HEK293 (cell line): ENCODE data around the gene NREP.

Source experiments
- CTCF ChIA-PET: fragments of 350-600 bp; formaldehyde crosslinking; extraction: SDS; loops from one replicate; lab custom pipeline; 2021; ENCODE audit warnings: antibody characterized with exemption; lab: Yijun Ruan, JAX
- POLR2A ChIA-PET: fragments of 300-600 bp; formaldehyde crosslinking; extraction: SDS; loops from one replicate; lab custom pipeline; 2020; ENCODE audit warnings: antibody characterized with exemption, inconsistent platforms; lab: Yijun Ruan, JAX
- H3K27ac ChIP-seq: fragments of 200-500 bp; sonication (Bioruptor generic); 2 replicates; pipeline ENCODE4 v1.5.1; 2014; ENCODE audit warnings: low read depth, low read length, control low read depth, inconsistent platforms; ENCODE audit errors: extremely low read depth
- H3K36me3 ChIP-seq, 2 experiments: fragments of 200-500 bp in 1 of 2; sonication (Bioruptor generic) in 1 of 2; 1 replicate in 1 of 2; 2 replicates in 1 of 2; pipeline ENCODE4 v1.5.1; 2014 to 2017; ENCODE audit warnings: inconsistent platforms in 2 of 2, low read length in 2 of 2; ENCODE audit not compliant: control insufficient read depth in 2 of 2, insufficient read depth in 1 of 2
- H3K4me1 ChIP-seq: fragments of 200-500 bp; sonication (Bioruptor generic); 2 replicates; pipeline ENCODE4 v1.5.1; 2014; ENCODE audit warnings: mild to moderate bottlenecking, low read length, inconsistent platforms; ENCODE audit not compliant: control insufficient read depth, insufficient read depth
- H3K4me3 ChIP-seq: 2 replicates; pipeline ENCODE4 v1.5.1; 2011; ENCODE audit warnings: low read depth, mild to moderate bottlenecking, control low read depth, low read length, moderate library complexity
- H3K9me3 ChIP-seq: fragments of 200-500 bp; sonication (Bioruptor generic); 2 replicates; pipeline ENCODE4 v1.5.1; 2014; ENCODE audit warnings: low read depth, low read length, inconsistent platforms; ENCODE audit not compliant: control insufficient read depth, insufficient read depth
- ZBTB8A ChIP-seq: fragments of 450-650 bp; formaldehyde crosslinking; IDR thresholded peaks from 2 replicates; pipeline ENCODE4 v1.5.1; 2016; ENCODE audit warnings: missing biosample characterization, missing genetic modification characterization
- ZEB2 ChIP-seq: fragments of 450-650 bp; formaldehyde crosslinking; IDR thresholded peaks from 2 replicates; pipeline ENCODE4 v1.5.1; 2016; ENCODE audit warnings: missing biosample characterization, missing genetic modification characterization
- ZFP69B ChIP-seq: fragments of 450-650 bp; formaldehyde crosslinking; IDR thresholded peaks from 2 replicates; pipeline ENCODE4 v1.5.1; 2016; ENCODE audit warnings: missing biosample characterization, missing genetic modification characterization
- ZNF146 ChIP-seq: fragments of 450-650 bp; formaldehyde crosslinking; IDR thresholded peaks from 2 replicates; pipeline ENCODE4 v1.5.1; 2016; ENCODE audit warnings: missing biosample characterization, missing genetic modification characterization
- ZNF155 ChIP-seq: fragments of 450-650 bp; formaldehyde crosslinking; IDR thresholded peaks from 2 replicates; pipeline ENCODE4 v1.5.1; 2016; ENCODE audit warnings: missing biosample characterization, missing genetic modification characterization
- ZNF184 ChIP-seq: fragments of 450-650 bp; IDR thresholded peaks from 2 replicates; pipeline ENCODE4 v1.5.1; 2018; ENCODE audit warnings: missing biosample characterization, mild to moderate bottlenecking, missing genetic modification characterization
- ZNF19 ChIP-seq: fragments of 450-650 bp; formaldehyde crosslinking; IDR thresholded peaks from 2 replicates; pipeline ENCODE4; 2016; ENCODE audit warnings: missing biosample characterization, missing genetic modification characterization, low read depth
- ZNF24 ChIP-seq: fragments of 450-650 bp; formaldehyde crosslinking; IDR thresholded peaks from 2 replicates; pipeline ENCODE4 v1.5.1; 2016; ENCODE audit warnings: missing biosample characterization, missing genetic modification characterization
- ZNF354C ChIP-seq: fragments of 450-650 bp; formaldehyde crosslinking; IDR thresholded peaks from 2 replicates; pipeline ENCODE4 v1.5.1; 2016; ENCODE audit warnings: missing biosample characterization, missing genetic modification characterization, low read depth, borderline replicate concordance
- ZNF404 ChIP-seq: fragments of 450-650 bp; formaldehyde crosslinking; IDR thresholded peaks from 2 replicates; pipeline ENCODE4 v1.5.1; 2017; ENCODE audit warnings: missing biosample characterization, missing genetic modification characterization
- ZNF426 ChIP-seq: fragments of 450-650 bp; formaldehyde crosslinking; IDR thresholded peaks from 2 replicates; pipeline ENCODE4 v1.5.1; 2017; ENCODE audit warnings: missing biosample characterization, missing genetic modification characterization, mild to moderate bottlenecking, inconsistent platforms, moderate library complexity
- ZNF571 ChIP-seq: fragments of 450-650 bp; formaldehyde crosslinking; IDR thresholded peaks from 2 replicates; pipeline ENCODE4 v1.5.0; 2017; ENCODE audit warnings: missing biosample characterization, missing genetic modification characterization
- ZNF830 ChIP-seq: fragments of 450-650 bp; IDR thresholded peaks from 2 replicates; pipeline ENCODE4 v1.5.0; 2018; ENCODE audit warnings: missing biosample characterization, missing genetic modification characterization, low read depth, mild to moderate bottlenecking, moderate library complexity
- ZSCAN16 ChIP-seq: fragments of 450-650 bp; formaldehyde crosslinking; IDR thresholded peaks from 2 replicates; pipeline ENCODE4 v1.5.1; 2016; ENCODE audit warnings: missing biosample characterization, missing genetic modification characterization
- TF ChIP-seq, protein P1 (sequence below): fragments of 450-650 bp; formaldehyde crosslinking; IDR thresholded peaks from 2 replicates; pipeline ENCODE4 v1.5.1; 2016; ENCODE audit warnings: missing biosample characterization, missing genetic modification characterization
- TF ChIP-seq, protein P2 (sequence below): fragments of 450-650 bp; formaldehyde crosslinking; IDR thresholded peaks from 2 replicates; pipeline ENCODE4 v1.5.1; 2016; ENCODE audit warnings: missing biosample characterization, missing genetic modification characterization, borderline replicate concordance
- TF ChIP-seq, protein P3 (sequence below): IDR thresholded peaks from 2 replicates; pipeline ENCODE4 v1.6.1; 2011; ENCODE audit warnings: mild to moderate bottlenecking, low read depth, low read length, borderline replicate concordance

NREP gene

GRCh38 chr5:111765613-111766571 is 8.9 kb upstream of the NREP start:
- H3K9me3 ChIP-seq = no peaks in the 10 kb centered on the region
- no peaks in the 10 kb centered on the region for H3K36me3 ChIP-seq
- no peak overlapping the region for H3K27ac ChIP-seq
- no peak overlapping the region for H3K4me3 ChIP-seq
- no peak for TF ChIP-seq ZNF354C (tag by site-specific recombination)
- no peak for TF ChIP-seq ZBTB8A (tag by site-specific recombination)
- TF ChIP-seq ZNF19 = no peak
- TF ChIP-seq ZNF24 (tag by site-specific recombination) = no peak
- TF ChIP-seq ZNF830 (tag by site-specific recombination) = no peak
- no peak for TF ChIP-seq ZFP69B (tag by site-specific recombination)
- no peak for TF ChIP-seq ZEB2
- TF ChIP-seq ZSCAN16 = no peak
- TF ChIP-seq, protein P1, sequence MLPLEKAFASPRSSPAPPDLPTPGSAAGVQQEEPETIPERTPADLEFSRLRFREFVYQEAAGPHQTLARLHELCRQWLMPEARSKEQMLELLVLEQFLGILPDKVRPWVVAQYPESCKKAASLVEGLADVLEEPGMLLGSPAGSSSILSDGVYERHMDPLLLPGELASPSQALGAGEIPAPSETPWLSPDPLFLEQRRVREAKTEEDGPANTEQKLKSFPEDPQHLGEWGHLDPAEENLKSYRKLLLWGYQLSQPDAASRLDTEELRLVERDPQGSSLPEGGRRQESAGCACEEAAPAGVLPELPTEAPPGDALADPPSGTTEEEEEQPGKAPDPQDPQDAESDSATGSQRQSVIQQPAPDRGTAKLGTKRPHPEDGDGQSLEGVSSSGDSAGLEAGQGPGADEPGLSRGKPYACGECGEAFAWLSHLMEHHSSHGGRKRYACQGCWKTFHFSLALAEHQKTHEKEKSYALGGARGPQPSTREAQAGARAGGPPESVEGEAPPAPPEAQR (tag by site-specific recombination) = no peak
- TF ChIP-seq, protein P2, sequence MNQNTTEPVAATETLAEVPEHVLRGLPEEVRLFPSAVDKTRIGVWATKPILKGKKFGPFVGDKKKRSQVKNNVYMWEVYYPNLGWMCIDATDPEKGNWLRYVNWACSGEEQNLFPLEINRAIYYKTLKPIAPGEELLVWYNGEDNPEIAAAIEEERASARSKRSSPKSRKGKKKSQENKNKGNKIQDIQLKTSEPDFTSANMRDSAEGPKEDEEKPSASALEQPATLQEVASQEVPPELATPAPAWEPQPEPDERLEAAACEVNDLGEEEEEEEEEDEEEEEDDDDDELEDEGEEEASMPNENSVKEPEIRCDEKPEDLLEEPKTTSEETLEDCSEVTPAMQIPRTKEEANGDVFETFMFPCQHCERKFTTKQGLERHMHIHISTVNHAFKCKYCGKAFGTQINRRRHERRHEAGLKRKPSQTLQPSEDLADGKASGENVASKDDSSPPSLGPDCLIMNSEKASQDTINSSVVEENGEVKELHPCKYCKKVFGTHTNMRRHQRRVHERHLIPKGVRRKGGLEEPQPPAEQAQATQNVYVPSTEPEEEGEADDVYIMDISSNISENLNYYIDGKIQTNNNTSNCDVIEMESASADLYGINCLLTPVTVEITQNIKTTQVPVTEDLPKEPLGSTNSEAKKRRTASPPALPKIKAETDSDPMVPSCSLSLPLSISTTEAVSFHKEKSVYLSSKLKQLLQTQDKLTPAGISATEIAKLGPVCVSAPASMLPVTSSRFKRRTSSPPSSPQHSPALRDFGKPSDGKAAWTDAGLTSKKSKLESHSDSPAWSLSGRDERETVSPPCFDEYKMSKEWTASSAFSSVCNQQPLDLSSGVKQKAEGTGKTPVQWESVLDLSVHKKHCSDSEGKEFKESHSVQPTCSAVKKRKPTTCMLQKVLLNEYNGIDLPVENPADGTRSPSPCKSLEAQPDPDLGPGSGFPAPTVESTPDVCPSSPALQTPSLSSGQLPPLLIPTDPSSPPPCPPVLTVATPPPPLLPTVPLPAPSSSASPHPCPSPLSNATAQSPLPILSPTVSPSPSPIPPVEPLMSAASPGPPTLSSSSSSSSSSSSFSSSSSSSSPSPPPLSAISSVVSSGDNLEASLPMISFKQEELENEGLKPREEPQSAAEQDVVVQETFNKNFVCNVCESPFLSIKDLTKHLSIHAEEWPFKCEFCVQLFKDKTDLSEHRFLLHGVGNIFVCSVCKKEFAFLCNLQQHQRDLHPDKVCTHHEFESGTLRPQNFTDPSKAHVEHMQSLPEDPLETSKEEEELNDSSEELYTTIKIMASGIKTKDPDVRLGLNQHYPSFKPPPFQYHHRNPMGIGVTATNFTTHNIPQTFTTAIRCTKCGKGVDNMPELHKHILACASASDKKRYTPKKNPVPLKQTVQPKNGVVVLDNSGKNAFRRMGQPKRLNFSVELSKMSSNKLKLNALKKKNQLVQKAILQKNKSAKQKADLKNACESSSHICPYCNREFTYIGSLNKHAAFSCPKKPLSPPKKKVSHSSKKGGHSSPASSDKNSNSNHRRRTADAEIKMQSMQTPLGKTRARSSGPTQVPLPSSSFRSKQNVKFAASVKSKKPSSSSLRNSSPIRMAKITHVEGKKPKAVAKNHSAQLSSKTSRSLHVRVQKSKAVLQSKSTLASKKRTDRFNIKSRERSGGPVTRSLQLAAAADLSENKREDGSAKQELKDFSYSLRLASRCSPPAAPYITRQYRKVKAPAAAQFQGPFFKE = no peak
- no peak for TF ChIP-seq ZNF146 (tag by site-specific recombination)
- no peak for TF ChIP-seq ZNF426 (tag by site-specific recombination)
- no peak for TF ChIP-seq ZNF404 (tag by site-specific recombination)
- TF ChIP-seq, protein P3, sequence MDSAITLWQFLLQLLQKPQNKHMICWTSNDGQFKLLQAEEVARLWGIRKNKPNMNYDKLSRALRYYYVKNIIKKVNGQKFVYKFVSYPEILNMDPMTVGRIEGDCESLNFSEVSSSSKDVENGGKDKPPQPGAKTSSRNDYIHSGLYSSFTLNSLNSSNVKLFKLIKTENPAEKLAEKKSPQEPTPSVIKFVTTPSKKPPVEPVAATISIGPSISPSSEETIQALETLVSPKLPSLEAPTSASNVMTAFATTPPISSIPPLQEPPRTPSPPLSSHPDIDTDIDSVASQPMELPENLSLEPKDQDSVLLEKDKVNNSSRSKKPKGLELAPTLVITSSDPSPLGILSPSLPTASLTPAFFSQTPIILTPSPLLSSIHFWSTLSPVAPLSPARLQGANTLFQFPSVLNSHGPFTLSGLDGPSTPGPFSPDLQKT = no peak
- no peak for TF ChIP-seq ZNF155 (tag by site-specific recombination)
- POLR2A ChIA-PET = no interaction called here
- CTCF ChIA-PET = interaction anchor here (1.3 to 1.5 kb wide), 2 partner anchors 8 to 9 kb away, joined by 3 to 4 read pairs; partner anchors contain the start of gene NREP
- H3K4me1 ChIP-seq = no peaks in the 10 kb centered on the region

GRCh38 chr5:111764019-111764418 is 7.0 kb upstream of the NREP start:
- TF ChIP-seq ZNF184 (tag by site-specific recombination) (no peak), ZNF571 (tag by site-specific recombination) (no peak)
- TF ChIP-seq, all 188 proteins: peak for 0
- no peaks in the 10 kb centered on the region for H3K4me1 ChIP-seq
- no peaks in the 10 kb centered on the region for H3K9me3 ChIP-seq
- no peak overlapping the region for H3K4me3 ChIP-seq
- CTCF ChIA-PET = interaction anchor here (0.6 kb wide), 1 partner anchor 14 kb away, joined by 3 read pairs; no protein-coding TSS in a partner anchor
- POLR2A ChIA-PET = no interaction called here
- no peak overlapping the region for H3K27ac ChIP-seq
- H3K36me3 ChIP-seq = no peaks in the 10 kb centered on the region
